ENCODE measurements around the gene MDC1.

DNA sequence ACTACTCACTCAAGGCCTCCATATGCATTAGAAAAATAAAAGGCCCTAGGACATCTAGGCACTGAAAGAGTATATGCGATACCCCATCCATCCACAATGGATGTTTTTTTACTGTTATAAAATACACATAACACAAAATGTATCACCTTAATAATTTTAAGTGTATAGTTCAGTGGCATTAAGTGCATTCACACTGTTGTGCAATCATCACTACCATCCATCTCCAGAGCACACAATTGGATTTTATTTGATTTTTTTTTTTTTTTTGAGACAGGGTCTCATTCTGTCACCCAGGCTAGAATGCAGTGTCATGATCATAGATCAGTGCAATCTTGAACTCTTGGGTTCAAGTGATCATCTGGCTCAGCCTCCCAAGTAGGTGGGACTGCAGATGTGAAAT, 2.8 kb downstream of the MDC1 start:
- no peak for TF ChIP-seq GATA2 (IDR thresholded peaks at IDR 0.05; ENCODE audit: insufficient read depth, insufficient read length, low read depth, low read length)
- TF ChIP-seq, protein P1, sequence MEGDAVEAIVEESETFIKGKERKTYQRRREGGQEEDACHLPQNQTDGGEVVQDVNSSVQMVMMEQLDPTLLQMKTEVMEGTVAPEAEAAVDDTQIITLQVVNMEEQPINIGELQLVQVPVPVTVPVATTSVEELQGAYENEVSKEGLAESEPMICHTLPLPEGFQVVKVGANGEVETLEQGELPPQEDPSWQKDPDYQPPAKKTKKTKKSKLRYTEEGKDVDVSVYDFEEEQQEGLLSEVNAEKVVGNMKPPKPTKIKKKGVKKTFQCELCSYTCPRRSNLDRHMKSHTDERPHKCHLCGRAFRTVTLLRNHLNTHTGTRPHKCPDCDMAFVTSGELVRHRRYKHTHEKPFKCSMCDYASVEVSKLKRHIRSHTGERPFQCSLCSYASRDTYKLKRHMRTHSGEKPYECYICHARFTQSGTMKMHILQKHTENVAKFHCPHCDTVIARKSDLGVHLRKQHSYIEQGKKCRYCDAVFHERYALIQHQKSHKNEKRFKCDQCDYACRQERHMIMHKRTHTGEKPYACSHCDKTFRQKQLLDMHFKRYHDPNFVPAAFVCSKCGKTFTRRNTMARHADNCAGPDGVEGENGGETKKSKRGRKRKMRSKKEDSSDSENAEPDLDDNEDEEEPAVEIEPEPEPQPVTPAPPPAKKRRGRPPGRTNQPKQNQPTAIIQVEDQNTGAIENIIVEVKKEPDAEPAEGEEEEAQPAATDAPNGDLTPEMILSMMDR (IDR thresholded peaks at IDR 0.05; ENCODE audit: extremely low read depth in 1 of 2, insufficient read depth in 1 of 2, low read depth in 1 of 2, low read length in 2 of 2), result no peak

All from endothelial cell of umbilical vein (primary cell).